Embryonic facial prominence (tissue), 1 donor: ENCODE measurements around the gene TSPAN17.

Source experiments
- DNase-seq: peaks from one replicate; pipeline ENCODE4 v3.0.0-alpha.2; 2016; ENCODE audit errors: extremely low spot score

Gene TSPAN17

DNA sequence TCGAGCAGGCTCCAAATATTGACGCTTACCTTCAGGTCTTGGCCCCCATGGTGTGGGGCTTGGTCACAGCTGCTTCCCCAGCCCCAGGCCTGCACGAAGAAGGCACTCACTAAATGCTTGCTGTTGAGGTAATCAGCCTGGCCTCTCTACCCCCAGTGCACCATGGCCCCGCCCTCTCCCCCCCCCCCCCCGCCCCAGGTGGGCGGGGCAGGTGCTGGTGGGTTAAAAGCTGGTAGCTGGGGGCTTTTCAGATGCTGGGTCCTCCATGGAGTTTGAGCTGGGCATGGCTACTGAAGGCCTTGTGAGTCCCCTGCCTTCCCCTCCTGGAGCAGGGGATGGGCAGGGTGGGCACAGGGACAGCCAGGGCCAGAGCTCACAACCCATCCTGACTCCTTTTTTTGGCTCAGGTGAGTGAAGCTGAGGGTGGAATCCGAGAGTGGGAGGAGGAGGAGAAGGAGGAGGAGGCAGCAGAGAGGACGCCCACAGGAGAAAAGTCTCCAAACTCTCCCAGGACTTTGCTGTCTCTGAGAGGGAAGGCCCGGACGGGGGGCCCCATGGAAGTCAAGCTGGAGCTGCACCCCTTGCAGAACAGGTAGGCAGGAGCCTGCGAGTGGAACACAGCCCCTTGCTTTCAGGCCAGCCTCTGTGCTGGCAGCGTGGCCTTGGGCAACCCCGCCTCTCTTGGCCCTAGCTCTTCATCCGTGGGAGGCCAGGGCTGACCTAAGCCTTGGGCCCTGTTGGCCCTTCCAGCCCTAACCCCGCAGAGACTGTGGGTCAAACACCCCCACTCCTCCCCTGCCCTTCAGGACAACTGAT, 4.4 kb upstream of the TSPAN17 start:
- no peak for DNase-seq

DNA sequence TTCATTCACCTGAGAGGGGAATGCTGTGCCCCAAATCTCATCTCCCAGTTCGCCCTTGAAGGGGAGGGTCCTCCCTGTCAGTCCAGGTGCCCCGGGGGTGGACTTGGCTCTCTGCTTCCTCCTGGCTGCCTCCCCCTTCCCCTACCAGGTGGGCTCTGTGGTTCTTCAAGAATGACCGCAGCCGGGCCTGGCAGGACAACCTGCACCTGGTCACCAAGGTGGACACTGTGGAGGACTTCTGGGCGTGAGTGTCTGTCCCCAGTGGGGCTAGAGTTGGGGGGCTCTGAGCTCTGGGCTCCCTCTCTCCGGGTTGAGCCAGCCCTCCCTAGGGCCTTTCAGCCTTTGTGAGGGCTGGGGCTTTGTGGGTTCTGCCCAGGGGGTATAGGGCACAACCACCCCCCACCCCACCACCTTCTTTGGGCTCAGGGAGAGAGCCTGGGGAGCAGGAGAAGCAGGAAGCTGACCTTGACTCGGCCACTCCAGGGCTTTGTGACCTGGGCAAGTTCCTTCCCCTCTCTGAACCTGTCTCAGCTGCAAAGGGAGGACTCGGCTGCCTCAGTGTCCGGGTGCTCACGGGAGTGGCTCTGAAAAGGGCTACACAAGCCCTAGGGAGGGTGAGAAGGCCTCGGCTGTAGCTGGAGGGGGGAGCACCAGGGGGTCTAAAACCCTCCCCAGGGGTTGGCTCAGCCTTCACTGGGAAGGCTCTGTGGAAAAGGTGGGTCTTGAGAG, 3.6 kb upstream of the TSPAN17 start:
- DNase-seq = no peak

GRCh38 chr5:176644294-176644693, 3.0 kb upstream of the TSPAN17 start:
- DNase-seq = no peak

GRCh38 chr5:176644878-176645670, 2.2 kb upstream of the TSPAN17 start:
- DNase-seq = no peak

DNA sequence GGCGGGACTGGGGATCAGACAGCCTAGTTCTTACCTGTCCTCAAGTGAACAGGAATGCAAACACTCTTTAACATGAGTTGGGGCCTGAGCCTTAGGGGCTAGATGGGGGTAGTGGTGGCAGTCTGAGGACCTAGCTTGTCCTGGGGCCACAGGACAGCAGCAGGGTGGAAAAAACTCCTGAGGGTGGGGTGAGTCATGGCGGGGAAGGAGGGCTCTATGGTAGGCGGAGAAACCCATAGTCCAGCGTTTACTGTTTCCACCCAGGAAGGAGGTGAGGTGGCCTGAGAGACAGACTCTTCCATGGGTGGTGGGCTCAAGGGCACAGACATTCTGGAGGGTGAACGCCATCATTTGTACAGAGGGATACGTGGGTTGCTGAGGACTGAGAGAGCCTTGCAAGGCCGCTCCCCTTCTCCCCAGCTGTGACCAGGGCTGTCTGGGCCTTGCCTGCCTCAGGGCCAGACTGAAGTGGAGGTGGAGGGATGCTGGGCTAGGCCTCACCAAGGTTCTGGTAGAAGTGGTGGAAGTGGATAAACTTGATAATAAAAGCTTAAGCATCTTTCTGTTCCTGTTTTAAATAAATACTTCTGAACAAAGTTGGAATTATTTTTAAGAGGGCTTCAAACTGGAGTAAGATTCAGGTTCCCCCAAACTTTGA, 1.1 kb upstream of the TSPAN17 start:
- DNase-seq = no peak

- DNase-seq = no peak
Observed at GRCh38 chr5:176646707-176647029, 616 bp upstream of the TSPAN17 start.

DNA sequence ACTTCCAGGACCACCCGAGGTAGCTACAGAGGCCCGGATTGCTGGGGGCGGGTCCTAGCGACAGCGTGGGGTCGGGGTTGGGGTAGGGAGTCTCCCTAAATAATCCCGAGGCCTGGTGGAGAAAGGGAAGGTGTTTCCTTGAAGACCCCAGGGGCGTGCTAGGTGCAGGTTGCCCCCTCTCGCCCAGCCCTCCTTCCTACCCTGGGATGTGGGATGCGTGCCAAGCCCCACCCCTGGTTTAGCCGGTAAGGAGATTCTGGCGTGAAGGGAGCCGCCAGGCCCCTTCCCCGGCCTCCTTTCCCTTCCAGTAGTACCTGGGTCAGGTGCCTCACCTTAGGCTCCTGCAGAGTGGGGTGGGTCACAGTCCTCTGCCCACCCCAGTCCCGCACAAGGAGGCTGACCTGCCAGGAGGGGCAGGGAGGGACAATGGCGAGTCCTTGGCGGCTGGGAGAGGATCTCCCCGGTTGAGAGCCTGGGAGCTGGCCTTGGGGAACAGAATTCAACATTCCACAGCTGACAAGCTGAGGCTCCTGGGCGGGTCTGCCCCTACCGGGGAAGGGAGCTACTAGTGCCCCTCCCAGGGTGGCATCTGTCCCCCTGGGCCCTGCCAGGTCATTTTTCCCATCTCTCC, 674 bp downstream of the TSPAN17 start:
- DNase-seq = no peak

DNA sequence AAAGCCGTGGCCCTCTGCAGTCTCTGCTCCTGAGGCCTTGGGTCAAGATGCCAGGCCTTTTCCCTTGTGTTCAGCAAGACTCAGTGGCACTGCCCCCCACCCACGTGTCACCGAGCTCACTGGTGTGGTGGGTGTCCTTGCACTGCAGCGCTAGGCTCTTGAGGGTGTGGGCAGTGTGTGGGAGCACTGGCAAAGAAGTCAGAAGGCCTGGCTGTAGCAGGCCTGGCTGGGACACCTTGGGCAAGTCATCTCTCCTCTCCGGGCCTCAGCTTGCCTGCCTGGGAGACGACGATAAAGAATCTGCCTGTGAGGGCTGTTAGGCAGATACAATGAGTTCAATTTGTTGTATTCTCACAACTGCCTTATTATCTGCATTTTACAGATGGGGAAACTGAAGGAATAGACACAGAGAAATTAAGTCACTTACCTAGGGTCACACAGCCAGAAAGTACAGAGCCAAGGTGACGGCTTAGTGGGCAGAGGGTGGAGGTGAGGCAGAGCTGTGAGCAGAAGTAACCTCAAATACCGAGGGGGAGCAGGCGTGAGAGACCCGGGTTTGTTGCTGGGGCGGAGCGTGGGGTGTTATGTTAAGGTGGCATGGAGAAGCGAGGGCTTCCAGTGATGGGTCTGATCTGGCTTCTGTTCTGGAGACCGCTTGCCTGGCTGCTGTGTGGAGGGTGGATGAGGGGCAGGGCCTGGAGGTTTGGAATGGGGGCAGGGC, 1.4 kb downstream of the TSPAN17 start:
- DNase-seq = no peak

DNA sequence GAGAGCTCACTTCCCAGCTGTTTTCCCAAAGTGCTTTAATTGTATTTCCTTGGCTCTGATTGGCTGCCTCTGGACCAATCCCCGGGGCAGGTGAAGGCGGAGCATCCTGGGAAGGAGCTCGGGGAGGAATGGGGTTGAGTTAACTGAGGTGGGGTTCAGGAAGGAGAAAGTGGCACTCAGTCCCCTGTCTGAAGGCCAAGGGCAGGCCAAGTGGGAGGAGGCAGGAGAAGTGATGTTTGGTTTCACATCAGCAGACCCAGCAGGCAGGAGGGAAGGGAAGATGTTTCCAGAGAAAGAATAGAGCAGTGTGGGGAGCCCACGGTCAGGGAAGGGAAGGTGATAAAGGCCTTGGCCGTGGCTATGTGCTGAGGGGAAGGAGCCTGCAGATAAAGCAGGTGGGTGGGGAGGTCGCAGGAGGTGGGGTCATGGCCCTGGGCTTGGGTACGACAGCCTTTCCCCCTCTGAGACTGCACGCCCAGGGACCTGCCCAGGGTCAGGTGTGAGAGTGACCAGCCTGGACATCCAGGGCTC, 3.1 kb downstream of the TSPAN17 start:
- no peak for DNase-seq

DNA sequence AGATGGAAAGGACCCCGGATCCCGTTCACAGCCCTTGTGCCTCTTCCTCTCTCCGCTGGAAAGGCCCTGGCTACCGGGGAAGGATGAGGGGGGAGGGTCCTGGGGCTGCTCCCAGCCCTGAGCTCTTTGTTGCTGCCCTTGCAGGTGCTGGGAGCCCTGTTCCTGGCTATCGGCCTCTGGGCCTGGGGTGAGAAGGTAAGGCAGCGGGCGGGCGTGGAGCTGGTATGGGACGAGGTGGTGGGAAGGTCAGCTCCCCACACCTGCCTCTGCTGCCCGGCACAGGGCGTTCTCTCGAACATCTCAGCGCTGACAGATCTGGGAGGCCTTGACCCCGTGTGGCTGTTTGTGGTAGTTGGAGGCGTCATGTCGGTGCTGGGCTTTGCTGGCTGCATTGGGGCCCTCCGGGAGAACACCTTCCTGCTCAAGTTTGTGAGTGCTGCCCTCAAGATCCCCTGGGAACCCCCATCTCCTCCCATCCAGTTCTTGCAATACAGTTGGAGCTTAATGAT, 4.2 kb downstream of the TSPAN17 start:
- no peak for DNase-seq

GRCh38 chr5:176652136-176652535, 4.9 kb downstream of the TSPAN17 start:
- DNase-seq = no peak

GRCh38 chr5:176653401-176654385, 6.4 kb downstream of the TSPAN17 start:
- no peak for DNase-seq

GRCh38 chr5:176654856-176655255, 7.6 kb downstream of the TSPAN17 start:
- DNase-seq = no peak

DNA sequence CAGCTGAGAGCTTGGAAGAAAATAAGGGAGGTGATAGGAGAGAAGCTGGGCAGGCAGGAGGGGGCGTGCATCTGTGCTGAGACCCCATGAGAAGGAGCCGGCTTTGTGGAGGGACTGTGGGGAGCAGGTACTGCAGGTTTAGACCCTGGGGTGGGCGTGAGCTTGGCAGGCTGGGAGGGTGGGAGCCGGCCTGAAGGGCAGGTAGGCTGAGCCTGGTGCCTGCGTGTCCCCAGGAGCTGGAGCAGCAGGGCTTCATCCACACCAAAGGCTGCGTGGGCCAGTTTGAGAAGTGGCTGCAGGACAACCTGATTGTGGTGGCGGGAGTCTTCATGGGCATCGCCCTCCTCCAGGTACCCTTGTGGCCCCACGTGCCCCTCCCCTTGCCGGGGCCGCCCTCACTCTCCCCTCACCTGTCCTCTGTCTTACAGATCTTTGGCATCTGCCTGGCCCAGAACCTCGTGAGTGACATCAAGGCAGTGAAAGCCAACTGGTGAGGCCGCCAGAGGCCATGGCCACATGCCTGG, 9.2 kb downstream of the TSPAN17 start:
- DNase-seq = no peak

GRCh38 chr5:176658007-176658599, 10.8 kb downstream of the TSPAN17 start:
- DNase-seq = no peak

- no peak for DNase-seq
Observed at GRCh38 chr5:176658817-176659511, 11.7 kb downstream of the TSPAN17 start.

GRCh38 chr5:176659512-176659839, 12.2 kb downstream of the TSPAN17 start:
- no peak for DNase-seq

DNA sequence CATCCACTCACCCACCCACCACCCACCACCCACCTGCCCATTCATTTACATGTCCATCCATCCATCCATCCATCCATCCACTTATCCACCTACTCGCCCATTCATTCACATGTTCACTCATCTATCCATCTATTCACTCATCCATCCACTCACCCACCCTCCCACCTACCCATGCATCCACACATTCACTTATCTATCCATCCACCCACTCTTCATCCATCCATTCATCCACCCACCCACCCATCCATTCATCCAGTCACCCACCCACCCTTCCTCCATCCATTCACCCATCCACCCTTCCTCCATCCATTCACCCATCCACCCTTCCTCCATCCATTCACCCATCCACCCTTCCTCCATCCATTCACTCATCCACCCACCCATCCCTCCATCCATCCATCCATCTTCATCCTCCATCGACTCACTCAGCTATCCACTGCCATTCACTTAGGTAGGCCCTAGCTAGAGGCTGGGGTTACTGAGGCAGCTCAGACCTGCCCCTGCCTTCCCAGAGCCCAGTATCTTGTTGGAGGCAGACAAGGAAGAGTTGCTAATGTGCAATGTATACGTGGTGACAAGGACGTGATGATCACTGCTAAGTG, 12.7 kb downstream of the TSPAN17 start:
- no peak for DNase-seq
